ENCODE measurements around the gene BACE1-AS.
"Not testable (repeated sequence)": the region's sequence is repeated elsewhere in the genome, so short reads cannot be mapped to it uniquely, and the experiment has no call there.

The BACE1-AS gene

DNA sequence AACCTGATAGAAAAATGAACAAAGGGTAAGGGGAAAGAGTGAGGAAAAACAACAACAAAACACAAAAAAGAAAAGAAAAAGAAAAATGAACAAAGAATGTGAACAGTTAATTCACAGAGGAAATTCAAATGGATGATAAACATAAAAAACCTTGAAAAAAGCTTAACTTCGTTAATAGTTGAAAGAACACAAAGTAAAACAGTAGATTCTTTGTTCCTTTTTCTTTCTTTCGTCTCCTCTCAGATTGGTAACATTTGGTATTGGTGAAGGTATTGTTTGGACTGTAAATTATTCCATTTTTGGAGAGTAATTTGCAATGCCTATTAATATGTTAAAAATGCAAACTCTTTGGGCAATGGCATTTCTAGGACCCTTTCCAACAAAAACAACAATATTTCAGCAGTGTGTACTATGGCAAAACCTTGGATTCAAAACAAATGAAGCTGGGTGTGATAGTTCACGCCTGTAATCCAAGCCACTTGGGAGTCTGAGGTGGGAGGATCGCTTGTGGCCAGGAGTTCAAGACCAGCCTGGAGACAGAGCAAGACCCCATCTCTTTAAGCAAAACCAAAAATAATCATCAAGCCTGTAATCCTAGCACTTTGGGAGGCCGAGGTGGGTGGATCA is 28.2 kb downstream of the BACE1-AS start:
- Histone ChIP-seq H3K4me1 (ENCODE audit: control insufficient read depth, insufficient read depth, low read length) (peaks cover 19% of the 10 kb centered on the region), H3K9me3 (ENCODE audit: control insufficient read depth in 2 of 2, low read length in 2 of 2) (no peaks in the 10 kb centered on the region), H3K4me3 (ENCODE audit: low read length in 2 of 2) (no peak overlapping the region), H3K27ac (ENCODE audit: low read length) (no peak overlapping the region), H3K36me3 (ENCODE audit: control insufficient read depth in 2 of 2, insufficient read depth in 2 of 2, low read length in 2 of 2) (no peaks in the 10 kb centered on the region), H3K27me3 (ENCODE audit: control insufficient read depth in 1 of 2, insufficient read depth in 2 of 2, low read length in 2 of 2) (no peaks in the 10 kb centered on the region), H3K9ac (ENCODE audit: low read length in 2 of 2) (no peak overlapping the region)

DNA sequence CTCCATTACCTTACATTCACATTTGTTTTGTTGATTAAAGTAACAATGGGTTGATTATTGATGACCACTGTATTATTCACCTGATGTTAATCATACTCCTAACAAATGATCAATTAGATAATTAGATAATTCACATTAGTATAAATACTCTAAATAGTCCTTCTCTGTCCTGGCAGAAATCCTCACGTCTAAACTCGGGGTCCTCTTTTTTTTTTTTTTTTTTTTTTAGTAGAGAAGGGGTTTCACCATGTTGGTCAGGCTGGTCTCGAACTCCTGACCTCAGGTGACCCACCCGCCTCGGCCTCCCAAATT is 36.1 kb downstream of the BACE1-AS start:
- H3K27ac ChIP-seq (ENCODE audit: low read length); H3K27me3 ChIP-seq (ENCODE audit: control insufficient read depth in 1 of 2, insufficient read depth in 2 of 2, low read length in 2 of 2); H3K9me3 ChIP-seq (ENCODE audit: control insufficient read depth in 2 of 2, low read length in 2 of 2); H3K36me3 ChIP-seq (ENCODE audit: control insufficient read depth in 2 of 2, insufficient read depth in 2 of 2, low read length in 2 of 2); H3K9ac ChIP-seq (ENCODE audit: low read length in 2 of 2): not testable (repeated sequence)
- Histone ChIP-seq H3K4me1 (ENCODE audit: control insufficient read depth, insufficient read depth, low read length) (peaks cover 14% of the 10 kb centered on the region), H3K4me3 (ENCODE audit: low read length in 2 of 2) (peak overlapping the region in 1 of 2 donors; percentile 88)

DNA sequence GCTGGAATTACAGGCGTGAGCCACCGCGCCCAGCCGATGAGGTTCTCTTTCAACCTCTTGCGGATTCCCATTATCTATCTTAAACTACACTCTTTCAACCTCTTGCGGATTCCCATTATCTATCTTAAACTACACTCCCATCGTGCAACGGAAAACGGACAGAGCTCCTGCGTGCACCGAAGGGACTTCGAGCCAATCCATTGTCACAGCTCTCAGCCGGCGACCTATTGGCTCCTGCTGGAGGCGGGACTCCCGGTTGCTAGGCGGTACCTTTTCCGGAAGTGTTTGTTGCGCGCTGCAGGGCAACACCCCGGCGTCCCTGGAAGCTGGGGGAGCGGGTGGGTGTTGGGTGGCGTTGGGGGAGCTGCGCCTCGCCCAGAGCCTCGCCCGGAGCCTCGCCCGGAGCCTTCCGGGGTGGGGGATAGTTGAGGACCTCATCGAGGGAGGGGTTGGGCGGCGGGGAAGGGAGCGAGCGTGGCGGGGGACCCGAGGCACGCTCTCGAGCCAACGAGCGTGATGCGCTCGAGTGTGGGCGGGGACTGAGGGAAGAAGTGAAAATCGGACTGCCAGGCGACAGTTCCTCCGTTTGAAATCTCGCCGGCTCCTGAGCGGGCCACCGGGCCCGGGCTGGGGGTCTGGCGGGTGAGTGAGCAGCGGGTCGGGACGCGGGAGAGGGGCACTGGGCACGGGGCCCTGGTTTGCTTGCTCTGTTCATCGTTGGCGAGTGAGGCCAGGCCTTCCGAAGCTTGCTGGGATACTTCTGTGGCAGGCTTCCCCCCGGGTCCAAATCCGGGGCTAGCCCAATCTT is 36.6 kb downstream of the BACE1-AS start, which contains the start of gene CEP164:
CEP164 (plus strand) TSS at position 288 of the 808 bp plus-strand sequence. CDS start 10,733 bp downstream, outside the sequence.
- peak within 1 kb of the TSS; percentile 86 for H3K27ac ChIP-seq (ENCODE audit: low read length)
- peak within 1 kb of the TSS; percentile 80 to 84 for H3K9ac ChIP-seq (ENCODE audit: low read length in 2 of 2)
- peak within 1 kb of the TSS; percentile 56 to 88 for H3K4me3 ChIP-seq (ENCODE audit: low read length in 2 of 2)
- peaks cover 14% of the 10 kb centered on the region for H3K4me1 ChIP-seq (ENCODE audit: control insufficient read depth, insufficient read depth, low read length)
- no peaks in the 10 kb centered on the region for H3K27me3 ChIP-seq (ENCODE audit: control insufficient read depth in 1 of 2, insufficient read depth in 2 of 2, low read length in 2 of 2)
- no peaks in the 10 kb centered on the region for H3K9me3 ChIP-seq (ENCODE audit: control insufficient read depth in 2 of 2, low read length in 2 of 2)
- no peaks in the 10 kb centered on the region for H3K36me3 ChIP-seq (ENCODE audit: control insufficient read depth in 2 of 2, insufficient read depth in 2 of 2, low read length in 2 of 2)

DNA sequence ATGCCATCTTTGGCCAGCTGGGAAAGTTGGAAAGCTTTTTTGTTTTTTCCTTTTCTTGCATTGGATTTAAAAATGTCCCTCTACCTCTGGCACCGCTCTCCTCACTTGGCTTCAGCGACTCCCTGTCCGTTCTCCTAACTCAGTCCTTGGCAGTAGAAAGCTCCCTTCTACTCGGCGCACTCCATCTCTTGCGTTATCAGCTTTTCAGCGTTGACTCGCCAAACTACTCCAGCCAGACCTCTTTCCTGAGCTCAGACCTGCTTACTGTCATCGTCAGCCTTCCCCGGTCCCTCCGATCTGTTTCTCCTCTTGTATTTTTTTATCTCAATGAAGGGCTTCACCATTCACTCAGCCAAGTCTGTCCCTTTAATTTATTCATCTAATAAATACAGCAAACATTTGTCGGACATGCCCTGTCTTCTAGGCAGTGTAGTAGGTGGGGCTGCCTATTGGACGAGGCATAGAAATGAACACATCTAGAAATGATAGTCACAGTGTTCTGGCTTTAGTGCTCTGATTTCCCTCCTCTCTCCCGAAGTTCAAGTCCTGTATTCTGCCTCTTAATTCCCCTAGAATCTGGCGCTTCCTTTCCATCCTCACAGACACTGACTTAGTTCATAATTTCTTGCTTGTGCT is 37.3 kb downstream of the BACE1-AS start:
- Histone ChIP-seq H3K9ac (ENCODE audit: low read length in 2 of 2) (peak overlapping the region; percentile 80 to 84), H3K9me3 (ENCODE audit: control insufficient read depth in 2 of 2, low read length in 2 of 2) (no peaks in the 10 kb centered on the region), H3K4me1 (ENCODE audit: control insufficient read depth, insufficient read depth, low read length) (peaks cover 14% of the 10 kb centered on the region), H3K36me3 (ENCODE audit: control insufficient read depth in 2 of 2, insufficient read depth in 2 of 2, low read length in 2 of 2) (no peaks in the 10 kb centered on the region), H3K4me3 (ENCODE audit: low read length in 2 of 2) (peak overlapping the region; percentile 56 to 88), H3K27me3 (ENCODE audit: control insufficient read depth in 1 of 2, insufficient read depth in 2 of 2, low read length in 2 of 2) (no peaks in the 10 kb centered on the region), H3K27ac (ENCODE audit: low read length) (peak overlapping the region; percentile 86)

DNA sequence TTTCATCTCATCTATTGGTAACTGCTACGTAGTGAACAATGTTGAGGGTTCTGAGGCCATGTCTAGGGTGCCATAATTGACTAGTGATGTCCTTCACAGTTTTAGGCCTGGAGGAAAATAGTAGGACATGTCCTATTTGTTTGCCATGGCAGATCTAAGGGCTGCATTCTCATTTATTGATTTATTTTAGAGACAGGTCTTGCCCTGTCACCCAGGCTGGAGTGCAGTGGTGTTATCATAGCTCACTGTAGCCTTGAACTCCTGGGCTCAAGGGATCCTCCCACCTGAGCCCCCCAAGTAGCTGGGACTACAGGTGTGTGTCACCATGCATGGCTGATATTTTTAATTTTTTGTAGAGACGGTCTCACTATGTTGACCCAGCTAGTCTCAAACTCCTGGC is 41.7 kb downstream of the BACE1-AS start:
- Histone ChIP-seq H3K9ac (ENCODE audit: low read length in 2 of 2) (no peak overlapping the region), H3K4me3 (ENCODE audit: low read length in 2 of 2) (no peak overlapping the region), H3K9me3 (ENCODE audit: control insufficient read depth in 2 of 2, low read length in 2 of 2) (no peaks in the 10 kb centered on the region), H3K27ac (ENCODE audit: low read length) (no peak overlapping the region), H3K36me3 (ENCODE audit: control insufficient read depth in 2 of 2, insufficient read depth in 2 of 2, low read length in 2 of 2) (peaks cover 0 to 3% of the 10 kb centered on the region in 2 donors), H3K27me3 (ENCODE audit: control insufficient read depth in 1 of 2, insufficient read depth in 2 of 2, low read length in 2 of 2) (no peaks in the 10 kb centered on the region), H3K4me1 (ENCODE audit: control insufficient read depth, insufficient read depth, low read length) (peaks cover 14% of the 10 kb centered on the region)

DNA sequence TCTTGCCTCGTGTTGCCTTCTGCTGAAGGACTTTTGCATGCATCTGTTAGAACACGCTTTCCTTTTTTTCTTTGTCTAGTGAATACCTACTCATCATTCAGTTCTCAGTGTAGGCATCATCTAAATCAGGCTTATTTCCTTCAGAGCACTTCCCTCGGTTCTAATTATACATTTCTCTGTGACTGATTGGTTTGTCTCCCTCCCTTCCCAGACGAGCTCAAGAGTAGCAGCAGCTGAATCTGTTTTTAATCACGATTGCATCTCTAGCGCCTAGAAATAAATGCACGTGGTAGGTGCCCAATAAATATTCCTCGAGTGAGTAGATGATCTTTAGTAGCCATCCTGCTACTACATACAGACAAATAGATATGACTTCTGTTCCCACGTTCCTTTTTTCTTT is 42.8 kb downstream of the BACE1-AS start:
- Histone ChIP-seq H3K27ac (ENCODE audit: low read length) (no peak overlapping the region), H3K36me3 (ENCODE audit: control insufficient read depth in 2 of 2, insufficient read depth in 2 of 2, low read length in 2 of 2) (peaks cover 4 to 5% of the 10 kb centered on the region in 2 donors), H3K4me3 (ENCODE audit: low read length in 2 of 2) (no peak overlapping the region), H3K9me3 (ENCODE audit: control insufficient read depth in 2 of 2, low read length in 2 of 2) (no peaks in the 10 kb centered on the region), H3K4me1 (ENCODE audit: control insufficient read depth, insufficient read depth, low read length) (peaks cover 7% of the 10 kb centered on the region), H3K27me3 (ENCODE audit: control insufficient read depth in 1 of 2, insufficient read depth in 2 of 2, low read length in 2 of 2) (no peaks in the 10 kb centered on the region), H3K9ac (ENCODE audit: low read length in 2 of 2) (no peak overlapping the region)

DNA sequence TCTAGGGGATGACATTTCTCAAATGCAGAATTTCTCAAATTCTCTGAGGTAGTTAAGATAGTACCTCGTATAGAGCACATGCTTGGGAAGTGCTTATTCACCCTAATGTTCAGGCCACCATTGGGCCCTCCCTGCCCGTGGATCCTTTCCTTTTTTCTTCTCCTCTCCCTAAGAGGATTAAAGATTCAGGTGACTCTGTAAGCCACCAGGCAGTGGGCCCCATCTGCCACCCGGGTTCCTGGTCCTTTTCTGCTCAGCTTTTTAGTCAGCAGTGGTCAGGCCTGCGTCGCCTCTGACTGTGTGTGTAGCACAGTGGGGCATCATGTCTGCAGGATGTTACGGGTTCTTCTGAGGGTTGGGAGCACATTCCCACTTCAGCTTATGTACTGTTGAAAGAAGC is 43.8 kb downstream of the BACE1-AS start:
- H3K4me3 ChIP-seq (ENCODE audit: low read length in 2 of 2), result no peak overlapping the region
- H3K9me3 ChIP-seq (ENCODE audit: control insufficient read depth in 2 of 2, low read length in 2 of 2), result no peaks in the 10 kb centered on the region
- no peak overlapping the region for H3K27ac ChIP-seq (ENCODE audit: low read length)
- H3K36me3 ChIP-seq (ENCODE audit: control insufficient read depth in 2 of 2, insufficient read depth in 2 of 2, low read length in 2 of 2), result peaks cover 5 to 6% of the 10 kb centered on the region in 2 donors
- H3K4me1 ChIP-seq (ENCODE audit: control insufficient read depth, insufficient read depth, low read length), result no peaks in the 10 kb centered on the region
- H3K9ac ChIP-seq (ENCODE audit: low read length in 2 of 2), result no peak overlapping the region
- H3K27me3 ChIP-seq (ENCODE audit: control insufficient read depth in 1 of 2, insufficient read depth in 2 of 2, low read length in 2 of 2), result no peaks in the 10 kb centered on the region

DNA sequence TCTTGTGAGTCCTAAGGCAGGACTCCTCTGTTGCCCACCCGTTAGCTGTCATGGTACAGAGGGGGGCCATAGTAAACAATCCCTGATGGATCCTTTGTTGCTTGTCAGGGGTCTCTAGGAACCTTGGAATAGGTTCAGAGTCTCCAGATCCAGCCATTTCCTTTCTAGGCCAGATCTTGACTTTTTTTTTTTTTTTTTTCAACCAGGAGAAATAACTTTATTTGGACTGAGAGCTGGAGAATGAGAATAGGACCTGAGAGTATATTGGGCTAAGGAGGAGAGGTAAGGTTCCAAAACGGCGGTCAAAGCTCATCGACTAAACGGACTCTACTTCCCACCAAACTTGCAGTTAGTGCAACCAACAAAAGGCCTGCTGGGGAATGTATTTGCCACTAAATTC is 44.3 kb downstream of the BACE1-AS start:
- Histone ChIP-seq H3K4me1 (ENCODE audit: control insufficient read depth, insufficient read depth, low read length) (no peaks in the 10 kb centered on the region), H3K9me3 (ENCODE audit: control insufficient read depth in 2 of 2, low read length in 2 of 2) (no peaks in the 10 kb centered on the region), H3K27ac (ENCODE audit: low read length) (no peak overlapping the region), H3K36me3 (ENCODE audit: control insufficient read depth in 2 of 2, insufficient read depth in 2 of 2, low read length in 2 of 2) (peaks cover 7 to 9% of the 10 kb centered on the region in 2 donors), H3K4me3 (ENCODE audit: low read length in 2 of 2) (no peak overlapping the region), H3K9ac (ENCODE audit: low read length in 2 of 2) (no peak overlapping the region), H3K27me3 (ENCODE audit: control insufficient read depth in 1 of 2, insufficient read depth in 2 of 2, low read length in 2 of 2) (no peaks in the 10 kb centered on the region)

DNA sequence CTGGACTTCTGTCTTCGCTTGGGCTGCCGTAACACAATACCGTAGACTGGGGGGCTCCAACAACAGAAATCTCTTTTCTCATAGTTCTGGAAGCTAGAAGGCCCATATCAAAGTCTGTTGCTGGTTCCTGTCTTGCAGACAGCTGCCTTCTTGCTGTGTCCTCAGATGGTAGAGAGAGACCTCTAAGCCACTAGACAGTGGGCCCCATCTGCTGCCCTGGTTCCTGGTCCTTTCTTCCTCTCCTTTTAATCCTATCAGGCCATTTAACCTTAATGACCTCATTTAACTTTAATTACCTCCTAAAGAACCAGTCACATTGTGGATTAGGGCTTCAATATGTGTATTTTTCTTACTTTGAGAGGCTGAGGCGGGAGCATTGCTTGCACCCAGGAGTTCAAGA is 45.9 kb downstream of the BACE1-AS start:
- H3K27ac ChIP-seq (ENCODE audit: low read length), result no peak overlapping the region
- H3K4me3 ChIP-seq (ENCODE audit: low read length in 2 of 2), result no peak overlapping the region
- H3K27me3 ChIP-seq (ENCODE audit: control insufficient read depth in 1 of 2, insufficient read depth in 2 of 2, low read length in 2 of 2), result no peaks in the 10 kb centered on the region
- no peaks in the 10 kb centered on the region for H3K4me1 ChIP-seq (ENCODE audit: control insufficient read depth, insufficient read depth, low read length)
- no peaks in the 10 kb centered on the region for H3K9me3 ChIP-seq (ENCODE audit: control insufficient read depth in 2 of 2, low read length in 2 of 2)
- H3K36me3 ChIP-seq (ENCODE audit: control insufficient read depth in 2 of 2, insufficient read depth in 2 of 2, low read length in 2 of 2), result peaks cover 12% of the 10 kb centered on the region in 2 donors
- H3K9ac ChIP-seq (ENCODE audit: low read length in 2 of 2), result no peak overlapping the region
